ENCODE data around the gene ERC1. TPM values are rescaled to one million over a fixed set of nuclear protein-coding genes. Genes with fewer than 3 reads are reported as not detected.

Gene ERC1
- total and polyA plus RNA-seq, 2 of the 4 experiments (the other 2 are of a cell fraction): 11.6 to 25.6 TPM

DNA sequence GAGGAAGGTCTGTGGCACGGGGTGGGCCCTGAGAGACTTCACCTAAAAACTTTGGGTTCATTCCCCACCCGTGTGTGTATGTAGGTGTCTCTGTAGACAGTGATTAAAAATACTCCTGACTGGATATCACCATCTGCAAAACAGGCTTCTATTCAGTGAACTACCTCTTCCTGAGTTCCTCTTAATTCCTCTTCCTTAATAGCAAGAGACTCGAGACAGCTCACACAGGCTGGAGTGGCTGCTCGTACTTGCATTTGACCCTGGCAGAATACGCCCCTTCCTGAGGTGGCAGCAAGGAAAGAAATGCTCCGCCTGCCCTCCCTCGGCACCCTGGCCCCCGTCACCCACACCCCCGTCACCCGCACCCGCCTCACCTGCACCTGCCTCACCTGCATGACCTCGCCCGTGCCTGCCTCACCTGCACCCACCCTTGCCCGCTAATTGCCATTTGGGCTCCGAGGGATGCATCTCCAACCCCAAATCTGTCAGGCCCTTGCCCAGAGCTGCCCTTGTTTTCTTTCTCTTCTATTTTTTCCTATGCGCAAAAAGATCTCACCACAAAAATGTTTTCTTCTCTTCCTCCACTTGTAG is 513.4 kb downstream of the ERC1 start:
- intact Hi-C loops (cut with micrococcal nuclease): no loop called here
- Histone ChIP-seq H3K14ac (replicated peaks; ENCODE audit: low read depth, low read length) (no peak overlapping the region), H2BK5ac (ENCODE audit: low read depth, low read length, poor library complexity, severe bottlenecking) (no peak overlapping the region)

More for the DNA sequence above, 513.4 kb downstream of the ERC1 start:
- TF ChIP-seq MAZ (IDR thresholded peaks at IDR 0.05; ENCODE audit: borderline replicate concordance, low read depth, low read length) (no peak), POLR2A (IDR thresholded peaks at IDR 0.05; ENCODE audit: low read depth, low read length) (no peak), MAFK (IDR thresholded peaks at IDR 0.05; ENCODE audit: low read depth, low read length) (no peak), NFE2L2 (IDR thresholded peaks at IDR 0.05; ENCODE audit: low read depth, low read length) (no peak), CHD1 (IDR thresholded peaks at IDR 0.05; ENCODE audit: low read depth, low read length) (no peak), BHLHE40 (IDR thresholded peaks at IDR 0.05; ENCODE audit: low read depth, low read length) (no peak), RFX5 (IDR thresholded peaks at IDR 0.05; ENCODE audit: low read depth, low read length) (no peak), CEBPB (IDR thresholded peaks at IDR 0.05; ENCODE audit: low read depth, low read length) (no peak), SMC3 (IDR thresholded peaks at IDR 0.05; ENCODE audit: low read depth, low read length) (no peak), MXI1 (IDR thresholded peaks at IDR 0.05; ENCODE audit: borderline replicate concordance, low read depth, low read length) (no peak), RAD21 (IDR thresholded peaks at IDR 0.05; ENCODE audit: low read length) (no peak), RCOR1 (IDR thresholded peaks at IDR 0.05; ENCODE audit: insufficient replicate concordance, low read length) (no peak), FOS (IDR thresholded peaks at IDR 0.05; ENCODE audit: low read depth, low read length) (no peak)
- TF ChIP-seq, protein P1, sequence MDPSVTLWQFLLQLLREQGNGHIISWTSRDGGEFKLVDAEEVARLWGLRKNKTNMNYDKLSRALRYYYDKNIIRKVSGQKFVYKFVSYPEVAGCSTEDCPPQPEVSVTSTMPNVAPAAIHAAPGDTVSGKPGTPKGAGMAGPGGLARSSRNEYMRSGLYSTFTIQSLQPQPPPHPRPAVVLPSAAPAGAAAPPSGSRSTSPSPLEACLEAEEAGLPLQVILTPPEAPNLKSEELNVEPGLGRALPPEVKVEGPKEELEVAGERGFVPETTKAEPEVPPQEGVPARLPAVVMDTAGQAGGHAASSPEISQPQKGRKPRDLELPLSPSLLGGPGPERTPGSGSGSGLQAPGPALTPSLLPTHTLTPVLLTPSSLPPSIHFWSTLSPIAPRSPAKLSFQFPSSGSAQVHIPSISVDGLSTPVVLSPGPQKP (IDR thresholded peaks at IDR 0.05; ENCODE audit: borderline replicate concordance, low read depth, low read length): no peak
- TF ChIP-seq, protein P2, sequence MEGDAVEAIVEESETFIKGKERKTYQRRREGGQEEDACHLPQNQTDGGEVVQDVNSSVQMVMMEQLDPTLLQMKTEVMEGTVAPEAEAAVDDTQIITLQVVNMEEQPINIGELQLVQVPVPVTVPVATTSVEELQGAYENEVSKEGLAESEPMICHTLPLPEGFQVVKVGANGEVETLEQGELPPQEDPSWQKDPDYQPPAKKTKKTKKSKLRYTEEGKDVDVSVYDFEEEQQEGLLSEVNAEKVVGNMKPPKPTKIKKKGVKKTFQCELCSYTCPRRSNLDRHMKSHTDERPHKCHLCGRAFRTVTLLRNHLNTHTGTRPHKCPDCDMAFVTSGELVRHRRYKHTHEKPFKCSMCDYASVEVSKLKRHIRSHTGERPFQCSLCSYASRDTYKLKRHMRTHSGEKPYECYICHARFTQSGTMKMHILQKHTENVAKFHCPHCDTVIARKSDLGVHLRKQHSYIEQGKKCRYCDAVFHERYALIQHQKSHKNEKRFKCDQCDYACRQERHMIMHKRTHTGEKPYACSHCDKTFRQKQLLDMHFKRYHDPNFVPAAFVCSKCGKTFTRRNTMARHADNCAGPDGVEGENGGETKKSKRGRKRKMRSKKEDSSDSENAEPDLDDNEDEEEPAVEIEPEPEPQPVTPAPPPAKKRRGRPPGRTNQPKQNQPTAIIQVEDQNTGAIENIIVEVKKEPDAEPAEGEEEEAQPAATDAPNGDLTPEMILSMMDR (conservative IDR thresholded peaks at IDR 0.05; ENCODE audit: low read depth, low read length): no peak
- TF ChIP-seq, protein P3, sequence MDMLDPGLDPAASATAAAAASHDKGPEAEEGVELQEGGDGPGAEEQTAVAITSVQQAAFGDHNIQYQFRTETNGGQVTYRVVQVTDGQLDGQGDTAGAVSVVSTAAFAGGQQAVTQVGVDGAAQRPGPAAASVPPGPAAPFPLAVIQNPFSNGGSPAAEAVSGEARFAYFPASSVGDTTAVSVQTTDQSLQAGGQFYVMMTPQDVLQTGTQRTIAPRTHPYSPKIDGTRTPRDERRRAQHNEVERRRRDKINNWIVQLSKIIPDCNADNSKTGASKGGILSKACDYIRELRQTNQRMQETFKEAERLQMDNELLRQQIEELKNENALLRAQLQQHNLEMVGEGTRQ (IDR thresholded peaks at IDR 0.05; ENCODE audit: low read depth, low read length): no peak
- Histone ChIP-seq H2BK20ac (ENCODE audit: low read depth, low read length) (no peak overlapping the region), H2AK9ac (replicated peaks; ENCODE audit: low read depth, low read length, poor library complexity) (no peak overlapping the region), H3K36me3 (ENCODE audit: control insufficient read depth, insufficient read depth, low read length) (no peaks in the 10 kb centered on the region), H2AK5ac (ENCODE audit: low read depth, low read length) (no peak overlapping the region), H3K23ac (ENCODE audit: low read depth, low read length) (no peak overlapping the region), H3K4me2 (ENCODE audit: low read depth, low read length) (no peak overlapping the region), H3K4ac (ENCODE audit: low read depth, low read length) (no peak overlapping the region), H4K20me1 (ENCODE audit: insufficient read depth, low read length) (no peaks in the 10 kb centered on the region), H3K18ac (ENCODE audit: low read depth, low read length) (no peak overlapping the region), H2AFZ (replicated peaks; ENCODE audit: low read length, poor library complexity) (no peak overlapping the region), H3K27ac (ENCODE audit: insufficient read depth, low read length) (no peak overlapping the region), H4K5ac (ENCODE audit: low read depth, low read length) (no peak overlapping the region), H3K79me1 (ENCODE audit: low read depth in 1 of 2, low read length in 2 of 2) (no peaks in the 10 kb centered on the region), H2BK15ac (ENCODE audit: low read depth, low read length) (no peak overlapping the region), H3K4me1 (ENCODE audit: control insufficient read depth, insufficient read depth, low read length) (peaks cover 6% of the 10 kb centered on the region), H3K9me1 (ENCODE audit: insufficient read depth, low read length) (peaks cover 10% of the 10 kb centered on the region), H4K8ac (ENCODE audit: low read depth in 2 of 2, low read length in 2 of 2) (no peak overlapping the region), H3K4me3 (ENCODE audit: insufficient read depth, low read depth, low read length) (no peak overlapping the region), H3K9ac (ENCODE audit: low read depth, low read length) (no peak overlapping the region), H3K56ac (ENCODE audit: extremely low read depth, insufficient read depth, low read length) (no peak overlapping the region), H3K9me3 (ENCODE audit: control insufficient read depth, insufficient read depth, low read length) (no peaks in the 10 kb centered on the region), H4K91ac (ENCODE audit: insufficient read depth, low read depth, low read length) (no peak overlapping the region), H3K27me3 (ENCODE audit: control insufficient read depth, insufficient read depth, low read length) (no peaks in the 10 kb centered on the region), H2BK120ac (ENCODE audit: low read depth, low read length) (no peak overlapping the region)
- no TSS peak for BruUV-seq (replicated peaks)
- 96% methylated on average over 11 of the region's 16 CpGs; no CpG with 5 or more reads in 1 of the 2 experiments for WGBS, 2 experiments (ENCODE audit: extremely low coverage in 2 of 2, insufficient read length in 1 of 2)
- in situ Hi-C loops (cut with MboI; ENCODE audit: low sequenced_read_pairs): no loop called here
- DNase-seq: no peak
- CTCF ChIA-PET: no interaction called here
- POLR2A ChIA-PET (ENCODE audit: unreplicated experiment): no interaction called here
- dilution Hi-C loops (cut with HindIII; ENCODE audit: low sequenced_read_pairs, unreplicated experiment): no loop called here
- ATAC-seq (ENCODE audit: low read depth): no peak
